ENCODE measurements around the gene ABCC3. TPM values are rescaled to one million over a fixed set of nuclear protein-coding genes. Genes with fewer than 3 reads are reported as not detected.

ABCC3 gene
- total RNA-seq, 1 experiment from 2014 or later = not detected

GRCh38 chr17:50667259-50668024 is 32.8 kb downstream of the ABCC3 start:
- Histone ChIP-seq H3K27me3 (ENCODE audit: low read length) (no peaks in the 10 kb centered on the region), H4K20me1 (ENCODE audit: insufficient read depth, low read depth, low read length) (no peaks in the 10 kb centered on the region), H3K79me2 (ENCODE audit: low read length) (no peaks in the 10 kb centered on the region), H3K4me1 (ENCODE audit: low read length) (no peaks in the 10 kb centered on the region), H2AFZ (ENCODE audit: low read length) (no peak overlapping the region), H3K9me3 (ENCODE audit: low read length) (no peaks in the 10 kb centered on the region), H3K36me3 (ENCODE audit: insufficient read depth, low read length) (no peaks in the 10 kb centered on the region), H3K4me2 (ENCODE audit: low read depth, low read length, poor library complexity, severe bottlenecking) (no peak overlapping the region), H3K9me2 (replicated peaks; ENCODE audit: insufficient read depth, low read length) (no peaks in the 10 kb centered on the region), H3K27ac (ENCODE audit: low read length) (no peak overlapping the region), H3K4me3 (ENCODE audit: low read length) (no peak overlapping the region), H3K9ac (ENCODE audit: low read length) (no peak overlapping the region)
- DNase-seq = no peak

DNA sequence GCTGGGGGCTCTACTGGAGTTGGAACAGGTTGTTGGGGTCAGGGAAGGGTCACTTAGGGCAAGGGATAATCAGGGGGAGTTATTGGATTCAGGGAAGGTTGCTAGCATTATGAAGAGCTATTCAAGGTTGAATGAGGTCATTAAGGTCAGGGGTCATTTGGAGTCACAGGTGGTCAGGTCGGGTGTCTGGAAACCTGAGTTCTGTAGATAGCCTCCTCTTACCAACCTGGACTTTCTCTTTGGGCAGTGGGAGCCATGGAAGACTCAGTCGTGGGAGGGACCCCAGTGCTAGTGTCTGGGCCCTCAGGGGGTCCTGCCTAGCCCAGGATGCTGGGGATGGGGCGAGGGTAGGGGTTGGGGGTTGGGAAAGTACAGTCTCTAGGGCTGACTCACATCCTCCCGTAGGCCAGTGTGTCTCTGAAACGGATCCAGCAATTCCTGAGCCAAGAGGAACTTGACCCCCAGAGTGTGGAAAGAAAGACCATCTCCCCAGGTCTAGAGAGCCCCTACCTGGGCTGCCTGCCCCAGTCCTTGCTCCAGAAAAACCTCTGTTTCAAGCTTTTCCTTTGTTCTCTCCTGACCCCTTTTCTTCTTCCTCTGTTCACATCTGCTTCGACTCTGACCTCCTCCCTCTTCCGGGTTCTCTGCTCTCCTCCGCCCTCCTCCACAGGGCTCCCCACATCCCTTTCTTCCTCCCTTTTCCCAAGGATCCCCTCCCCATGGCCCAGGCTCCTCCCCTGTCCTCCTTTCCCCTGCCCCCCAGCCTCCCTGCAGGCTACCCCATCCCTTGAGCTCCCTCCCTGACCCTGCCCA is 33.5 kb downstream of the ABCC3 start:
- no peak for DNase-seq
- H4K20me1 ChIP-seq (ENCODE audit: insufficient read depth, low read depth, low read length) = no peaks in the 10 kb centered on the region
- no peak overlapping the region for H3K9ac ChIP-seq (ENCODE audit: low read length)
- H3K36me3 ChIP-seq (ENCODE audit: insufficient read depth, low read length) = no peaks in the 10 kb centered on the region
- no peaks in the 10 kb centered on the region for H3K9me3 ChIP-seq (ENCODE audit: low read length)
- H3K27me3 ChIP-seq (ENCODE audit: low read length) = no peaks in the 10 kb centered on the region
- H3K27ac ChIP-seq (ENCODE audit: low read length) = no peak overlapping the region
- H3K79me2 ChIP-seq (ENCODE audit: low read length) = no peaks in the 10 kb centered on the region
- H3K4me2 ChIP-seq (ENCODE audit: low read depth, low read length, poor library complexity, severe bottlenecking) = no peak overlapping the region
- H3K9me2 ChIP-seq (replicated peaks; ENCODE audit: insufficient read depth, low read length) = no peaks in the 10 kb centered on the region
- H3K4me1 ChIP-seq (ENCODE audit: low read length) = no peaks in the 10 kb centered on the region
- no peak overlapping the region for H3K4me3 ChIP-seq (ENCODE audit: low read length)
- 0 out of 2 replicates have a peak overlapping the region, but pooled peaks have one; percentile 12 for H2AFZ ChIP-seq (ENCODE audit: low read length)

DNA sequence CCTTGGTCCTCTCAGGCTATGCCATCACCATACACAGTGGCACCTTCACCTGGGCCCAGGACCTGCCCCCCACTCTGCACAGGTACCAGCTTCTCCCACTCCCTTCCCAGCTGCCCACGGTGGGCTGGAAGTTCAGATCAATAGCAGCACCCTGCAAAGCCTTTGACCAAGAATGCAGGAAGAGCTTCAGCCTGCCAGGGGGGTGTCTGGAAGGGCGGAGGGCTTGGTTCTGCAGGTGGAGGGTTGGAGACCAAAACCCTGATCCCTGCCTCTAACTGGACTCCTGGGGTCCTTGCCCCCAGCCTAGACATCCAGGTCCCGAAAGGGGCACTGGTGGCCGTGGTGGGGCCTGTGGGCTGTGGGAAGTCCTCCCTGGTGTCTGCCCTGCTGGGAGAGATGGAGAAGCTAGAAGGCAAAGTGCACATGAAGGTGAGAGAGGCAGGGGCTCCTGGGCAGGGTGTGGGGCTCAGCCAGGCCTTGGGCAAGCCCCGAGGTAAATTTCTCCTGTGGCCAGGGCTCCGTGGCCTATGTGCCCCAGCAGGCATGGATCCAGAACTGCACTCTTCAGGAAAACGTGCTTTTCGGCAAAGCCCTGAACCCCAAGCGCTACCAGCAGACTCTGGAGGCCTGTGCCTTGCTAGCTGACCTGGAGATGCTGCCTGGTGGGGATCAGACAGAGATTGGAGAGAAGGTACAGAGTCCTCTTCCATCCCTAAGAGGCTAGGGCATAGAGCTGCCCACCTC is 34.3 kb downstream of the ABCC3 start:
- no peak overlapping the region for H3K9ac ChIP-seq (ENCODE audit: low read length)
- H3K27ac ChIP-seq (ENCODE audit: low read length) = no peak overlapping the region
- H3K4me1 ChIP-seq (ENCODE audit: low read length) = no peaks in the 10 kb centered on the region

GRCh38 chr17:50672071-50672470 is 37.4 kb downstream of the ABCC3 start:
- DNase-seq = no peak
- Histone ChIP-seq H3K9me2 (replicated peaks; ENCODE audit: insufficient read depth, low read length) (no peaks in the 10 kb centered on the region), H3K4me1 (ENCODE audit: low read length) (no peaks in the 10 kb centered on the region), H3K27ac (ENCODE audit: low read length) (no peak overlapping the region), H4K20me1 (ENCODE audit: insufficient read depth, low read depth, low read length) (no peaks in the 10 kb centered on the region), H3K27me3 (ENCODE audit: low read length) (no peaks in the 10 kb centered on the region), H3K79me2 (ENCODE audit: low read length) (no peaks in the 10 kb centered on the region), H3K9me3 (ENCODE audit: low read length) (no peaks in the 10 kb centered on the region), H3K9ac (ENCODE audit: low read length) (no peak overlapping the region), H2AFZ (ENCODE audit: low read length) (no peak overlapping the region), H3K4me2 (ENCODE audit: low read depth, low read length, poor library complexity, severe bottlenecking) (no peak overlapping the region), H3K36me3 (ENCODE audit: insufficient read depth, low read length) (no peaks in the 10 kb centered on the region), H3K4me3 (ENCODE audit: low read length) (no peak overlapping the region)

More for the DNA sequence above, 34.3 kb downstream of the ABCC3 start:
- DNase-seq = no peak
- Histone ChIP-seq H4K20me1 (ENCODE audit: insufficient read depth, low read depth, low read length) (no peaks in the 10 kb centered on the region), H3K9me2 (replicated peaks; ENCODE audit: insufficient read depth, low read length) (no peaks in the 10 kb centered on the region), H3K79me2 (ENCODE audit: low read length) (no peaks in the 10 kb centered on the region), H3K4me2 (ENCODE audit: low read depth, low read length, poor library complexity, severe bottlenecking) (no peak overlapping the region), H3K9me3 (ENCODE audit: low read length) (no peaks in the 10 kb centered on the region), H3K36me3 (ENCODE audit: insufficient read depth, low read length) (no peaks in the 10 kb centered on the region), H3K27me3 (ENCODE audit: low read length) (no peaks in the 10 kb centered on the region), H2AFZ (ENCODE audit: low read length) (0 out of 2 replicates have a peak overlapping the region, but pooled peaks have one; percentile 12), H3K4me3 (ENCODE audit: low read length) (no peak overlapping the region)

DNA sequence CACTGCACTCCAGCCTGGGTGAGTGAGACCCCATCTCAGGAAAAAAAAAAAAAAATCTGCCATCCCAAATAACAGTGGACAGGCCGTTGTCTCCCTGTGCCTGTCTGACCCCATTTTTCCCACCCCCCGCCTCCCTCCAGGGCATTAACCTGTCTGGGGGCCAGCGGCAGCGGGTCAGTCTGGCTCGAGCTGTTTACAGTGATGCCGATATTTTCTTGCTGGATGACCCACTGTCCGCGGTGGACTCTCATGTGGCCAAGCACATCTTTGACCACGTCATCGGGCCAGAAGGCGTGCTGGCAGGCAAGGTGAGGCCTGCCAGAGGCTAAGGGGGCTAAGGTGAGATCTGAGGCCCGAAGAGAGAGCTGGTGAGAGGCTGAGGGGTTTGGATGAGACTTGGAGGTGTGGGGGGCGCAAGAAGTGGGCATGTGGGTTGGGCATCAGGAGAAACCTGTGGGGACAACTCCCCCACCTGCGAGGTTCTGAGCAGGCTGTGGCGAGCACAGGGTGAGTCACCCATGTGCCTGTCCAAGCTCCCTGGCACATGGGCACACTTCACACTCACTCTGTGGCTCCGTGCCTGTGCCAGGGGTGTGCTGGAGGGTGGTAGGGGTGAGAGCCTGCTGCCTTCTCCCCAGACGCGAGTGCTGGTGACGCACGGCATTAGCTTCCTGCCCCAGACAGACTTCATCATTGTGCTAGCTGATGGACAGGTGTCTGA is 38.3 kb downstream of the ABCC3 start:
- Histone ChIP-seq H2AFZ (ENCODE audit: low read length) (no peak overlapping the region), H3K79me2 (ENCODE audit: low read length) (no peaks in the 10 kb centered on the region), H3K27ac (ENCODE audit: low read length) (no peak overlapping the region)

DNA sequence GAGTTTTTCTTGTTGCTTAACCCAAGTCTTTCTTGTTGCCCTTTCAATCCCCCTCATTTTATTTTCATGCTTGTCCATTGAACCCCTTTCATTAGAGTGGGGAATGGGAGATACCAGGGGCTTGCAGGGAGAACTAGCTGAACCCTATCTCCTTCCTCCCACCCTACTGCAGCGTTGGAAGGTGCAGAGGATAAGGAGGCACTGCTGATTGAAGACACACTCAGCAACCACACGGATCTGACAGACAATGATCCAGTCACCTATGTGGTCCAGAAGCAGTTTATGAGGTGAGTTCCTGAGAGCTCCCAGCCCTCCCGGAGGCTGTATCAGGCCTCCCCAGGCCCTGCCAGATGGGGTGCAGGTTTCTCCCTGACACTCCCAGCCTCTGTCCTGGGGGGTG is 40.5 kb downstream of the ABCC3 start:
- no peak overlapping the region for H3K9ac ChIP-seq (ENCODE audit: low read length)
- H2AFZ ChIP-seq (ENCODE audit: low read length) = no peak overlapping the region
- no peaks in the 10 kb centered on the region for H3K36me3 ChIP-seq (ENCODE audit: insufficient read depth, low read length)

More for the DNA sequence above, 38.3 kb downstream of the ABCC3 start:
- no peaks in the 10 kb centered on the region for H3K9me2 ChIP-seq (replicated peaks; ENCODE audit: insufficient read depth, low read length)
- H3K4me1 ChIP-seq (ENCODE audit: low read length) = no peaks in the 10 kb centered on the region
- no peak overlapping the region for H3K9ac ChIP-seq (ENCODE audit: low read length)
- no peaks in the 10 kb centered on the region for H4K20me1 ChIP-seq (ENCODE audit: insufficient read depth, low read depth, low read length)
- H3K36me3 ChIP-seq (ENCODE audit: insufficient read depth, low read length) = no peaks in the 10 kb centered on the region
- H3K9me3 ChIP-seq (ENCODE audit: low read length) = no peaks in the 10 kb centered on the region
- H3K4me2 ChIP-seq (ENCODE audit: low read depth, low read length, poor library complexity, severe bottlenecking) = no peak overlapping the region
- H3K4me3 ChIP-seq (ENCODE audit: low read length) = no peak overlapping the region
- DNase-seq = no peak
- H3K27me3 ChIP-seq (ENCODE audit: low read length) = no peaks in the 10 kb centered on the region

GRCh38 chr17:50675627-50676026 is 40.9 kb downstream of the ABCC3 start:
- Histone ChIP-seq H3K9me3 (ENCODE audit: low read length) (no peaks in the 10 kb centered on the region), H3K4me2 (ENCODE audit: low read depth, low read length, poor library complexity, severe bottlenecking) (no peak overlapping the region), H3K9ac (ENCODE audit: low read length) (no peak overlapping the region), H3K4me3 (ENCODE audit: low read length) (no peak overlapping the region), H3K27ac (ENCODE audit: low read length) (no peak overlapping the region), H2AFZ (ENCODE audit: low read length) (no peak overlapping the region), H3K9me2 (replicated peaks; ENCODE audit: insufficient read depth, low read length) (no peaks in the 10 kb centered on the region), H3K36me3 (ENCODE audit: insufficient read depth, low read length) (no peaks in the 10 kb centered on the region), H3K27me3 (ENCODE audit: low read length) (no peaks in the 10 kb centered on the region), H4K20me1 (ENCODE audit: insufficient read depth, low read depth, low read length) (no peaks in the 10 kb centered on the region), H3K4me1 (ENCODE audit: low read length) (no peaks in the 10 kb centered on the region), H3K79me2 (ENCODE audit: low read length) (no peaks in the 10 kb centered on the region)
- DNase-seq = no peak

More for the DNA sequence above, 40.5 kb downstream of the ABCC3 start:
- H3K27ac ChIP-seq (ENCODE audit: low read length) = no peak overlapping the region
- H3K79me2 ChIP-seq (ENCODE audit: low read length) = no peaks in the 10 kb centered on the region
- H3K4me3 ChIP-seq (ENCODE audit: low read length) = no peak overlapping the region
- H3K9me2 ChIP-seq (replicated peaks; ENCODE audit: insufficient read depth, low read length) = no peaks in the 10 kb centered on the region
- H3K9me3 ChIP-seq (ENCODE audit: low read length) = no peaks in the 10 kb centered on the region
- H3K27me3 ChIP-seq (ENCODE audit: low read length) = no peaks in the 10 kb centered on the region
- H4K20me1 ChIP-seq (ENCODE audit: insufficient read depth, low read depth, low read length) = no peaks in the 10 kb centered on the region
- no peak for DNase-seq
- no peaks in the 10 kb centered on the region for H3K4me1 ChIP-seq (ENCODE audit: low read length)
- H3K4me2 ChIP-seq (ENCODE audit: low read depth, low read length, poor library complexity, severe bottlenecking) = no peak overlapping the region
